ENCODE data around the gene FOXS1. TPM values are rescaled to one million over a fixed set of nuclear protein-coding genes. Genes with fewer than 3 reads are reported as not detected.

Gene FOXS1
- total and polyA plus RNA-seq, 2 experiments from 2014 or later = 0.87 to 1.1 TPM

DNA sequence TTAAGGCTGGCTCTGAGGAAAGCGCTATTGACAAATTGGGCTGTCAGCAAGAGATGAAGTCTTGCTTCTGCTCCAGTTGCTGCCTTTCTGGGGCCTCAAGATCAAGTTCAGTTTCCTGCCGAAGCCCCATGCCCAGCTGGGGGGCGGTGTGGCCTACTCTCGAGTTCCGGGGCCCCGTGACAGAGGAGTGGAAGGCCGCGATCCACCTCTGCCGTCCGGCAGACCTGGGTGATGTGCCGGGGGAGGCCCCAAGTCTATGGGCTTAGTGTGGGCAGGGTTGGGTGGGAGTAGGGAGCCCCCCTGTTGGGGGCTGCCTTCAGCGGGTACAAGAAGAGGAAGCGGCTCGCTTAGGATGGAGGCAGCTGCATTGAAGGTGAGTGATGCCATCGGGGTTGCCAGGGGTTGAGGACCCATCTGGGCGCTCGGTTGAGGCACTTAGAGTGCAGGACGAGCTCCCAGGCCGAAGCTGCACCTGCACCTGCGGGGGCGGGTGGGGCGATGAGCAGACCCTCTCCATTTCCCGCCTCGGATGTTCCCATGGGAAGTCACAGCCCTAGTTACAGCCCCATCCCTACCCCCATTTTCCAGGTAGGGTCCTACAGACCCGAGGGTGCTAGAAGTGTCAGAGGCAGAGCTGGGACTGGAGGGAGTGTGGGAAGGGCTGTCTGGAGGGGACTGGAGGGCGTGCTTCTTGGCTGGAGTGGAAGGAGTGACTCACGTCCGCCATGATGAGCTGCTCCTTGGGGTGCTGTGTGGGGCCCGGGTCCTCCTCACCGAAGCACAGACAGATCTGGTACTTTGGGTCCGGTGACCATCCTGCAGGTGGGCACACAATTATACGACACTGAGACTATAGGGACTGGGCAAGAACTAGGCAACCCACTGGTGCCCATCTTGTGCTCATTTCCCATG, 2.9 kb upstream of the FOXS1 start:
- no peaks in the 10 kb centered on the region for H3K9me2 ChIP-seq (replicated peaks; ENCODE audit: insufficient read depth)
- no peaks in the 10 kb centered on the region for H4K20me1 ChIP-seq (ENCODE audit: insufficient read depth, poor library complexity, severe bottlenecking)
- H2AFZ ChIP-seq = no peak overlapping the region
- no peaks in the 10 kb centered on the region for H3K9me3 ChIP-seq (ENCODE audit: low read depth)
- TF ChIP-seq, protein P1, sequence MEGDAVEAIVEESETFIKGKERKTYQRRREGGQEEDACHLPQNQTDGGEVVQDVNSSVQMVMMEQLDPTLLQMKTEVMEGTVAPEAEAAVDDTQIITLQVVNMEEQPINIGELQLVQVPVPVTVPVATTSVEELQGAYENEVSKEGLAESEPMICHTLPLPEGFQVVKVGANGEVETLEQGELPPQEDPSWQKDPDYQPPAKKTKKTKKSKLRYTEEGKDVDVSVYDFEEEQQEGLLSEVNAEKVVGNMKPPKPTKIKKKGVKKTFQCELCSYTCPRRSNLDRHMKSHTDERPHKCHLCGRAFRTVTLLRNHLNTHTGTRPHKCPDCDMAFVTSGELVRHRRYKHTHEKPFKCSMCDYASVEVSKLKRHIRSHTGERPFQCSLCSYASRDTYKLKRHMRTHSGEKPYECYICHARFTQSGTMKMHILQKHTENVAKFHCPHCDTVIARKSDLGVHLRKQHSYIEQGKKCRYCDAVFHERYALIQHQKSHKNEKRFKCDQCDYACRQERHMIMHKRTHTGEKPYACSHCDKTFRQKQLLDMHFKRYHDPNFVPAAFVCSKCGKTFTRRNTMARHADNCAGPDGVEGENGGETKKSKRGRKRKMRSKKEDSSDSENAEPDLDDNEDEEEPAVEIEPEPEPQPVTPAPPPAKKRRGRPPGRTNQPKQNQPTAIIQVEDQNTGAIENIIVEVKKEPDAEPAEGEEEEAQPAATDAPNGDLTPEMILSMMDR (IDR thresholded peaks at IDR 0.05; ENCODE audit: poor library complexity) = no peak
- TF ChIP-seq EZH2phosphoT487 (IDR thresholded peaks at IDR 0.05; ENCODE audit: low read depth, severe bottlenecking, unreplicated experiment) (no peak), EZH2 (IDR thresholded peaks at IDR 0.05; ENCODE audit: borderline replicate concordance) (no peak)
- H3K27ac ChIP-seq = no peak overlapping the region
- no peaks in the 10 kb centered on the region for H3K36me3 ChIP-seq (replicated peaks; ENCODE audit: insufficient read depth, low read depth)
- H3K27me3 ChIP-seq = peaks cover 39% of the 10 kb centered on the region
- no peaks in the 10 kb centered on the region for H3K79me2 ChIP-seq
- H3K4me1 ChIP-seq (ENCODE audit: insufficient read depth) = peaks cover 11% of the 10 kb centered on the region
- H3K4me3 ChIP-seq = no peak overlapping the region
- DNase-seq (ENCODE audit: low spot score) = no peak
- H3K4me2 ChIP-seq = no peak overlapping the region
- 88% methylated on average over 30 of the region's 32 CpGs for WGBS (ENCODE audit: low lambda C conversion rate, missing lambda C conversion rate)

DNA sequence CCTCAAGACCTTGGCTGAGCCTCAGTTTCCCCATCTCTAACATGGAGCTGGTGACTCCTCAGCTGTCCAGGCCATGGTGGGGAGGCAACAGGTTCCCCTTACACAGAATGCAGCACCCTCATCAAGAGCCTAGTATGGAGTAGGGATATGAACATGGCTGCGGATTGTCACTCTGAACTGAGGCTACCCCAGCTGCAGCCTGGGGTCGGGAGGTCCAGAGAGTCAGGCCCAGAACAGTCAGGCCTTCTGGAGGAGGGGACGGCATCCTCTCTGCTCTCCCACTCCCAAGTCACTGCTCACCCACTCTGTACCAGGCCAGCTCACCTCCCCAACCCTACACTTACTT, 1.4 kb upstream of the FOXS1 start:
- TF ChIP-seq, protein P1 (IDR thresholded peaks at IDR 0.05; ENCODE audit: poor library complexity) = no peak
- TF ChIP-seq EZH2 (IDR thresholded peaks at IDR 0.05; ENCODE audit: borderline replicate concordance) = no peak
- no peak for TF ChIP-seq EZH2phosphoT487 (IDR thresholded peaks at IDR 0.05; ENCODE audit: low read depth, severe bottlenecking, unreplicated experiment)
- no peaks in the 10 kb centered on the region for H3K9me2 ChIP-seq (replicated peaks; ENCODE audit: insufficient read depth)
- H3K4me2 ChIP-seq = no peak overlapping the region
- no peak for DNase-seq (ENCODE audit: low spot score)
- H3K79me2 ChIP-seq = no peaks in the 10 kb centered on the region
- no peak overlapping the region for H3K27ac ChIP-seq
- H3K27me3 ChIP-seq = peaks cover 39% of the 10 kb centered on the region
- no peaks in the 10 kb centered on the region for H3K36me3 ChIP-seq (replicated peaks; ENCODE audit: insufficient read depth, low read depth)
- no peaks in the 10 kb centered on the region for H3K9me3 ChIP-seq (ENCODE audit: low read depth)
- no peak overlapping the region for H3K4me3 ChIP-seq
- peaks cover 25% of the 10 kb centered on the region for H3K4me1 ChIP-seq (ENCODE audit: insufficient read depth)
- H4K20me1 ChIP-seq (ENCODE audit: insufficient read depth, poor library complexity, severe bottlenecking) = no peaks in the 10 kb centered on the region
- WGBS (ENCODE audit: low lambda C conversion rate, missing lambda C conversion rate) = 77% methylated on average over 3 of the region's 3 CpGs
- no peak overlapping the region for H2AFZ ChIP-seq

DNA sequence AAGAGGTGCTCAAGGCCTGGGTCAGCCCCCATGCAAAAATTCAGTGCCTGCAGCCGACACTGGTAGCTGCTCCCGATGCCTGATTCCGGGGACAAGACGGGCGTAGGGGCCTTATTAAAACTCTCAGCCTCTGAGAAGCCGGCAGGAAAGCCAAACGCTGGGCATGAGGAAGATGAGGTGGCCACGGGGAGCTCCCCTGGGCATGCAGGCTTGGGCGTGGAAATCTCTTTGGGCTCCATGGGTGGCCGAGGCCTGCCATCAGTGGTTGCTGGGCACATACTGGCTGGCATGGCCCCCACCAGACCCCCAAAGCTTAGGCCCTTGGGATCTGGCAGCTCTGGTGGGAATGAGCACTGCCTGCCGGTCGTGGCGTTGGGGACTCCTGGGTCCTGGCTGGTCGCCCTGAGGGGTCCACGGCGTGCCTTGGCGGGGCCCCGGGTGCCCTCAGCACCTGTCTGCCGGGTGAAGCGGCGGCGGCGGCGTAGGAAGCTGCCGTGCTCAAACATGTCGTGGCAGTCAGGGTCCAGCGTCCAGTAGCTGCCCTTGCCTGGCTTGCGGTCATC, 586 bp downstream of the FOXS1 start:
- Histone ChIP-seq H3K27ac (no peak overlapping the region), H2AFZ (no peak overlapping the region), H3K9me3 (ENCODE audit: low read depth) (no peaks in the 10 kb centered on the region), H3K36me3 (replicated peaks; ENCODE audit: insufficient read depth, low read depth) (no peaks in the 10 kb centered on the region), H3K4me2 (no peak overlapping the region), H3K27me3 (peaks cover 25% of the 10 kb centered on the region), H3K4me3 (no peak overlapping the region), H3K4me1 (ENCODE audit: insufficient read depth) (peaks cover 34% of the 10 kb centered on the region), H3K9me2 (replicated peaks; ENCODE audit: insufficient read depth) (no peaks in the 10 kb centered on the region), H4K20me1 (ENCODE audit: insufficient read depth, poor library complexity, severe bottlenecking) (no peaks in the 10 kb centered on the region), H3K79me2 (no peaks in the 10 kb centered on the region)
- 94% methylated on average over 28 of the region's 28 CpGs for whole genome bisulfite sequencing (ENCODE audit: low lambda C conversion rate, missing lambda C conversion rate)
- DNase-seq (ENCODE audit: low spot score) = no peak
- TF ChIP-seq EZH2 (IDR thresholded peaks at IDR 0.05; ENCODE audit: borderline replicate concordance) (no peak), EZH2phosphoT487 (IDR thresholded peaks at IDR 0.05; ENCODE audit: low read depth, severe bottlenecking, unreplicated experiment) (no peak)
- TF ChIP-seq, protein P1 (IDR thresholded peaks at IDR 0.05; ENCODE audit: poor library complexity) = no peak
